ENCODE results near the gene OGFOD2.

Gene OGFOD2

DNA sequence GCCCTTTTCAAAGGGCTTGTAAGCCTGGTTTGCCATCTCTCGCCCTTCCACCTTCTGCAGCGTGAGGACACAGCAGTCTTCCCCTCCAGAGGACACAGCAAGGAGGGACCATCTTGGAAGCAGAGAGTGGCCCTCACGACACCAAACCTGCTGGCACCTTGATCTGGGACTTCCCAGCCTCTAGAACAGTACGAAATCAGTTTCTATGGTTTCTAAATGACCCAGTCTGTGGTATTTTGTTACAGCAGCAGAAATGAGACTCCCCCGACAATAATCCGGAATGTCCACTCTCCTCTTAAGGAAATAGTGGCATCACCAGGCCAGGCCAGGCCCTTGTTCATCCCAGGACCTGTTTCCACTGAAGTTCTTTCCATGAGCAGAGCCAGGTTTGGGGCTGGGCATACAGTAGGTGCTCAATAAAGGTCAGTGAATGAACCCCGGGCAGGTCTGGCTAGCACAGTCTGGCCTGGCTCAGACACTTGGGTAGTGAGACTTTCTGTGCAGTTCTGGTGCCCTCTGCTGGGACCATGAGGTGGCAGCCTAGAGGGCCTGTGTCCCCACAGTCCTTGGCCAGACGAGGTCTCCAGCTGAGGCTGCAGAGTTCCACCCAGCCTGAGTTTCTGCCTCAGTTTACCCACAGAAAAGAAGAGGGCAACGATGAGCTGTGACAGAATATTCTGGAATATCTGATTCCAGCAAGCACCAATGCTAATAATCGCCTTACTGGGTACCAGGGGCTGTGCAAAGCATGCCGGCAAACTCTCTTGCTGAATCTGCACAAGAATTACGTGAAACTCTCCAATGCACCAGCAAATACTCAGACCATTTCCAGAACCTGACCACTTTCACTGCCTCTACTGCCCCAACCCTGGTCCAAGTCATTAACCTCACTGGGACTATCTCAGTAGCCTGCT, 22.8 kb upstream of the OGFOD2 start (continued):
- TF ChIP-seq OSR1 (CRISPR knock-in tag; IDR thresholded peaks at IDR 0.05): no peak
- no peak for TF ChIP-seq ARNTL (CRISPR knock-in tag; IDR thresholded peaks at IDR 0.05; ENCODE audit: borderline replicate concordance, low read depth)
- no peak for TF ChIP-seq CREB5 (CRISPR knock-in tag; IDR thresholded peaks at IDR 0.05; ENCODE audit: low read depth)
- no peak for TF ChIP-seq ZFP3 (CRISPR knock-in tag; IDR thresholded peaks at IDR 0.05)

DNA sequence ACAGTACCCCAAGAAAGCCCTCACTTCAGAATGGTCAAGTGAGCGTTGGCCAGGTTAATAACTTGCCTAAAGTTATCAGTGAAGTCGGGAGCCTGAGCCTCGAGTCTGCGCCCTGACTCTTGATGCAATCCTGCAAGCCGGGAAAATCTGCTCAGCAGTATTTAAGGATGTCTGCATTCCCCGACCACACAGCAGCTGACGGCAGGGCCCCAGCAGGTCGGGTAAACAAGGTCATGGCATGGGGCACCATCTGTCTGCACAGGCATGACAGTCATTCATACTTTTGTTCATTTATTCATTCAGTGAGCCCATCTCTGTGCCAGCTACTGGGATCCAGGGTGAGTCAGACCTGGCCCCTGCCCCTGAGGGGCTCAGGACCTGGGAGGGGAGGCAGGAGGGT, 19.9 kb upstream of the OGFOD2 start:
- TF ChIP-seq, protein P1, sequence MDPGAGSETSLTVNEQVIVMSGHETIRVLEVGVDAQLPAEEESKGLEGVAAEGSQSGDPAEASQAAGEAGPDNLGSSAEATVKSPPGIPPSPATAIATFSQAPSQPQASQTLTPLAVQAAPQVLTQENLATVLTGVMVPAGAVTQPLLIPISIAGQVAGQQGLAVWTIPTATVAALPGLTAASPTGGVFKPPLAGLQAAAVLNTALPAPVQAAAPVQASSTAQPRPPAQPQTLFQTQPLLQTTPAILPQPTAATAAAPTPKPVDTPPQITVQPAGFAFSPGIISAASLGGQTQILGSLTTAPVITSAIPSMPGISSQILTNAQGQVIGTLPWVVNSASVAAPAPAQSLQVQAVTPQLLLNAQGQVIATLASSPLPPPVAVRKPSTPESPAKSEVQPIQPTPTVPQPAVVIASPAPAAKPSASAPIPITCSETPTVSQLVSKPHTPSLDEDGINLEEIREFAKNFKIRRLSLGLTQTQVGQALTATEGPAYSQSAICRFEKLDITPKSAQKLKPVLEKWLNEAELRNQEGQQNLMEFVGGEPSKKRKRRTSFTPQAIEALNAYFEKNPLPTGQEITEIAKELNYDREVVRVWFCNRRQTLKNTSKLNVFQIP (CRISPR knock-in tag; IDR thresholded peaks at IDR 0.05; ENCODE audit: borderline replicate concordance, low read depth): no peak
- TF ChIP-seq CSRNP3 (CRISPR knock-in tag; IDR thresholded peaks at IDR 0.05) (no peak), TCF4 (CRISPR knock-in tag; IDR thresholded peaks at IDR 0.05; ENCODE audit: borderline replicate concordance) (no peak), ZNF565 (CRISPR knock-in tag; conservative IDR thresholded peaks at IDR 0.05; ENCODE audit: low read depth) (no peak), CREB5 (CRISPR knock-in tag; IDR thresholded peaks at IDR 0.05; ENCODE audit: low read depth) (no peak), OSR1 (CRISPR knock-in tag; IDR thresholded peaks at IDR 0.05) (no peak), ZFP3 (CRISPR knock-in tag; IDR thresholded peaks at IDR 0.05) (no peak), ISL1 (CRISPR knock-in tag; IDR thresholded peaks at IDR 0.05) (no peak), ARNTL (CRISPR knock-in tag; IDR thresholded peaks at IDR 0.05; ENCODE audit: borderline replicate concordance, low read depth) (no peak), SNAI2 (CRISPR knock-in tag; IDR thresholded peaks at IDR 0.05) (no peak), ESRRG (CRISPR knock-in tag; IDR thresholded peaks at IDR 0.05) (no peak), ZFP30 (CRISPR knock-in tag; IDR thresholded peaks at IDR 0.05) (no peak), GLIS3 (CRISPR knock-in tag; IDR thresholded peaks at IDR 0.05) (no peak), ZNF70 (CRISPR knock-in tag; IDR thresholded peaks at IDR 0.05) (no peak), CSDC2 (CRISPR knock-in tag; IDR thresholded peaks at IDR 0.05) (no peak), PPARA (CRISPR knock-in tag; IDR thresholded peaks at IDR 0.05; ENCODE audit: borderline replicate concordance) (no peak)
- TF ChIP-seq, protein P2, sequence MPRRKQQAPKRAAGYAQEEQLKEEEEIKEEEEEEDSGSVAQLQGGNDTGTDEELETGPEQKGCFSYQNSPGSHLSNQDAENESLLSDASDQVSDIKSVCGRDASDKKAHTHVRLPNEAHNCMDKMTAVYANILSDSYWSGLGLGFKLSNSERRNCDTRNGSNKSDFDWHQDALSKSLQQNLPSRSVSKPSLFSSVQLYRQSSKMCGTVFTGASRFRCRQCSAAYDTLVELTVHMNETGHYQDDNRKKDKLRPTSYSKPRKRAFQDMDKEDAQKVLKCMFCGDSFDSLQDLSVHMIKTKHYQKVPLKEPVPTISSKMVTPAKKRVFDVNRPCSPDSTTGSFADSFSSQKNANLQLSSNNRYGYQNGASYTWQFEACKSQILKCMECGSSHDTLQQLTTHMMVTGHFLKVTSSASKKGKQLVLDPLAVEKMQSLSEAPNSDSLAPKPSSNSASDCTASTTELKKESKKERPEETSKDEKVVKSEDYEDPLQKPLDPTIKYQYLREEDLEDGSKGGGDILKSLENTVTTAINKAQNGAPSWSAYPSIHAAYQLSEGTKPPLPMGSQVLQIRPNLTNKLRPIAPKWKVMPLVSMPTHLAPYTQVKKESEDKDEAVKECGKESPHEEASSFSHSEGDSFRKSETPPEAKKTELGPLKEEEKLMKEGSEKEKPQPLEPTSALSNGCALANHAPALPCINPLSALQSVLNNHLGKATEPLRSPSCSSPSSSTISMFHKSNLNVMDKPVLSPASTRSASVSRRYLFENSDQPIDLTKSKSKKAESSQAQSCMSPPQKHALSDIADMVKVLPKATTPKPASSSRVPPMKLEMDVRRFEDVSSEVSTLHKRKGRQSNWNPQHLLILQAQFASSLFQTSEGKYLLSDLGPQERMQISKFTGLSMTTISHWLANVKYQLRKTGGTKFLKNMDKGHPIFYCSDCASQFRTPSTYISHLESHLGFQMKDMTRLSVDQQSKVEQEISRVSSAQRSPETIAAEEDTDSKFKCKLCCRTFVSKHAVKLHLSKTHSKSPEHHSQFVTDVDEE (CRISPR knock-in tag; IDR thresholded peaks at IDR 0.05): no peak
- TF ChIP-seq, protein P3, sequence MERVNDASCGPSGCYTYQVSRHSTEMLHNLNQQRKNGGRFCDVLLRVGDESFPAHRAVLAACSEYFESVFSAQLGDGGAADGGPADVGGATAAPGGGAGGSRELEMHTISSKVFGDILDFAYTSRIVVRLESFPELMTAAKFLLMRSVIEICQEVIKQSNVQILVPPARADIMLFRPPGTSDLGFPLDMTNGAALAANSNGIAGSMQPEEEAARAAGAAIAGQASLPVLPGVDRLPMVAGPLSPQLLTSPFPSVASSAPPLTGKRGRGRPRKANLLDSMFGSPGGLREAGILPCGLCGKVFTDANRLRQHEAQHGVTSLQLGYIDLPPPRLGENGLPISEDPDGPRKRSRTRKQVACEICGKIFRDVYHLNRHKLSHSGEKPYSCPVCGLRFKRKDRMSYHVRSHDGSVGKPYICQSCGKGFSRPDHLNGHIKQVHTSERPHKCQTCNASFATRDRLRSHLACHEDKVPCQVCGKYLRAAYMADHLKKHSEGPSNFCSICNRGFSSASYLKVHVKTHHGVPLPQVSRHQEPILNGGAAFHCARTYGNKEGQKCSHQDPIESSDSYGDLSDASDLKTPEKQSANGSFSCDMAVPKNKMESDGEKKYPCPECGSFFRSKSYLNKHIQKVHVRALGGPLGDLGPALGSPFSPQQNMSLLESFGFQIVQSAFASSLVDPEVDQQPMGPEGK (CRISPR knock-in tag; IDR thresholded peaks at IDR 0.05; ENCODE audit: borderline replicate concordance): no peak
- no peak for ATAC-seq
